Activated gamma-delta T cell treated with anti-CD3 and anti-CD28 coated beads, Interleukin-2, amount 50 U/mL, for 16 hours (primary cell): Measurements from ENCODE around the gene C1QB.
A peak's percentile ranks its signal among the peaks of the same experiment; 100 is the strongest.
"Not testable (repeated sequence)": the region's sequence is repeated elsewhere in the genome, so short reads cannot be mapped to it uniquely, and the experiment has no call there.

Experiments
- DNase-seq: peaks from one replicate; pipeline ENCODE4 v3.0.0-alpha.2; 2020; ENCODE audit warnings: low read depth

Gene C1QB

DNA sequence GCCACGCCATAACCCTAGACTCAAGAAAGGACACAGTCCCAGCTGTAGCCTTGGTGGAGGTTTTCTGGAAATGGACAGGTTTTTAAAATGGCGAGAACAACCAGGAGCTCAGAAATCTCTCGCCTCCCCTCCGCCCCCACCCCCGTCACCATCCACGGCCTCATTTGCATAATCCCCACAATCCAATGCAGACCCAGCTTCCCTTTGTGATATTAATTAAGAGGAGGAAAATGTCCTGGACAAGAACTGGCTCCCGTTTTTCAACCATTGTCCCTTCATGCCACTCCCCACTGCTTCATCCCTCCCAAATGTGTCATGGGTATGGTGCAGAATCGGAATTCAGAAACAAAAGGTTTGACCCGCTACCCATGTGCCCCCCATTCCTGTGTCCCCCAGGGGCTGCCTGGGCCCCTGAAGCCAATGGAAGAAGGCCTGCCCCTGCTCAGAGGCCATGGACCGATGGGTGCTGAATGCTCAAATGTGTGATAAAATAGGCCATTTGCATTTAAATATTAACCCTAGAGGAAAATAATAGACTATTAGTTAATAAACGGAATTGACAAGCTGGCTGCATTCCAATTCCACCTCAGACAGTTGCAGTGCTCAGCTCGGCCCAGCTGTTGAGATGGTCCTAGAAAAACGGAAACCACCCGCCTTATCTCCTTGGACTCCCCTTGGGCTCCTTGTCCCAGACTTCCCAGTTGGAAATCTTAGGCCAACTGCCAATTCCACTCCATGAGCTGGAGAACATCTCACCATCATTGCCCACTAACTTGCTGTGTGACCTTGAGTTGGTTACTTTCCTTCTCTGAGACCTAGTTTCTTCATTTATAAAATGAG, 46.9 kb downstream of the C1QB start:
- no peak for DNase-seq

GRCh38 chr1:22702296-22703085, 49.5 kb downstream of the C1QB start:
- DNase-seq, result no peak

DNA sequence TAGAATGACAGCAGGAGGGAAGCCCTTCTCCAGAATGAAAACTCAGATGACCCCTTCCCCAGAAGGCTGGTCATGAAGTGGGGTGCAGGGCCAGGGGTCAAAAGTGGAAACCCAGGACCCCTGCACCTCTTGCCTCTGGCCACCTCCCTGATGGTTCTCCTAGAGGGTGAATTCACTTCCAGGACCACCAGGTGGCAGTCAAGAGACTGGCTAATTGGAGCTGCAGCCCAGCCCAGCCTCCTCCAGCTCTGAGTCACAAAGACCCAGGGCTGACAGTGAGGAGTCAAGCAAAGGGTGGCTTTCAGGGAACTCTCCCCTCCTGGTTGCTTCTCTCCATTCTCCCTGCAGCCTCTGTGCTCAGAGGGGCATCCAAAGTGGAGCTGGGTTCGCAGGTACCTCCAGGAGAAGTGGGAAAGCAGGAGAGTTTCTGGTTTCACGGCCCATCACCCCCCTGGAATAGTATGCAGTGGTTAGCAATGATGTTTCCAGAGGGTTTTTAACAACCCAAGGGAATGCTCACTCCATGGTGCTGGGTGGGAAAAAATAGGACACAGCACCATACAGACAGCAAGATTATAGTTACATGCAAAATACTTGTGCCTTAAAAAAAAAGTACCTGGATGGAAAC, 51.5 kb downstream of the C1QB start:
- DNase-seq, result peak; percentile 65

DNA sequence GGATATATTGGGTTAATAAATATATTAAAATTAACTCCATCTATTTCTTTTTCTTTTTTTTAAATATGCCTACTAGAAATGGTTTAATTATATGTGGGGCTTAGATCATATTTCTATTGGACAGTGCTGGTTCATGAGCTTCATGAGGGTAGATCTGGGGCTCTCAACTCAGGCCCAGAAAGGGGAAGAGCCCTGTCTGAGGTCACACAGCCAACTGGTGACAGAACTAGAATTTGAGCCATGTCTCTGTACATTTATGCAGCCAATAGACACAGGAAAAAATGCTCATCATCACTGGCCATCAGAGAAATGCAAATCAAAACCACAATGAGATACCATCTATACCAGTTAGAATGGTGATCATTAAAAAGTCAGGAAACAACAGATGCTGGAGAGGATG, 52.5 kb downstream of the C1QB start:
- no peak for DNase-seq

GRCh38 chr1:22706100-22706499, 53.1 kb downstream of the C1QB start:
- DNase-seq, result not testable (repeated sequence)

GRCh38 chr1:22708777-22709176, 55.7 kb downstream of the C1QB start:
- no peak for DNase-seq

DNA sequence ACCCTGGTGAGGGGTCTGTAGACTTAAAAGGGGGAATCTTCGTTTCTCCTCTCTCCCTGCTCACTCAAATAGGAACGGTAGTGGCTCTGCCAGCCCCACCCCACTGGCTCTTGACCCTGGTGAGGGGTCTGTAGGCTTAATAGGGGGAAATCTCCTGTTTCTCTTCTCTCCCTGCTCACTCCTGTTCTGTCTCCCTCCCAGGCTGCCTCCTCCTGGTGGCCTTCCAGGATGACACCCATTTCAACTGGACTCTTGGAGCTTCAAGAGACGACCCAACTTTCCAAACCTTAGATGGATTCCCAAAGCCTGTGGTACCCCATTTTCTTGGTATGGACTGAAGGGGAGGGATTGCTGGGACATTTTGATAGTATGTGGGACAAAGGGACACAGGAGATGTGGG, 56.2 kb downstream of the C1QB start:
- no peak for DNase-seq

DNA sequence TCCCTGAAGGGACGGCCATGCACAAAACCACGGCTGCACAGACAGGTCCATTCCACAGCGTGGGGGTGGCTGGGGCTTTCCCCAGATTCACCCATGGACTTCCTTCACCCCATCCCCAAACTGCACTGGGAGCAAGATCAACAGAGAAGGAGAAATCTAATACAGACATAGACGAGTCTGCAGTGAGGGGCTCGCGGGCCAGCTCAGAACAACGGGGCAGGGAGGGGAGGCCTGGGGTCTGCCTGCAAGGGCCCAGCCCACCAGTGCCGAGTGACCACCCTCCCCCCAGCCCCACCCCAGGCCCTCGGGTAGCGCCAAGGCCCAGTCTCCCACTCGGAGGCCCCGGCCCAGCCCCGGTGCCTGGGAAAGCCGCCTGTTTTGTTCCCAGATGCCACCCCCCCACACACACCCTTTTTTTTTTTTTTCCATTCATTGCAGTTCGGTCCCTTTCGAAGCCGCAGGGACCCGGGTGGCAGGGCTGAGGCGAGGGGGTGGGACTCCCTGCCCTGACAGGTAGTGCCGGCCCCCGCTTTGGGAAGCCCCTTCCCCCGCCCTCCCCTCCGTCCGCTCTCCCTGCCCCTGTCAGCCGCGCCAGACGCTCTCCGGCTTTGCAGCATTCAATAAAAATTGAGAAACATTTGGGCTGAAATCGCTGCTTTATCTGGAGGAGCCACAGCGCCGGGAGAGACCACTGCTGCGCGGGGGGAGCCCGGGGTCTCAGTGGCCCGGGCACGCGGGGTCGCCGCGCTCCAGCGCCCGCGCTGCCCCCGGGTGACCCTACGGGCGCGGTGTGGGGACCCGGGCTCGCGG, 57.1 kb downstream of the C1QB start:
- no peak for DNase-seq

DNA sequence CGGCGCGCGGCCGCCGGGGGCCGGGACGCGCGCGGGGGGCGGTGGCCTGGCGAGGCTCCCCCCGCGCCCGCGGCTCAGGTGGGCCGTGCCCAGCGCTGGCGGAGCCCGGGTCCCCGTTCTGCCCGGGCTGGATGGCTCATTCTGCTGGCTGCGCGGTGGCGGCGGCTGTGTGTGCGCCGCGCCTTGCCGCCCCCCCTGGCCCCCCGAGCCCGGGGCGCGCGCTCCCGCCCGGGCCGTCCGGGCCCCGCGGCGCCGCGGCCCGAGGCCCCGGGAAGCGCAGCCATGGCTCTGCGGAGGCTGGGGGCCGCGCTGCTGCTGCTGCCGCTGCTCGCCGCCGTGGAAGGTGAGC, 57.6 kb downstream of the C1QB start, which contains the start of gene EPHB2:
Gene EPHB2, plus strand, starts transcription at position 139 of the 349 bp plus-strand sequence. Its CDS starts 144 bp downstream, at position 283.
- DNase-seq, result no peak

DNA sequence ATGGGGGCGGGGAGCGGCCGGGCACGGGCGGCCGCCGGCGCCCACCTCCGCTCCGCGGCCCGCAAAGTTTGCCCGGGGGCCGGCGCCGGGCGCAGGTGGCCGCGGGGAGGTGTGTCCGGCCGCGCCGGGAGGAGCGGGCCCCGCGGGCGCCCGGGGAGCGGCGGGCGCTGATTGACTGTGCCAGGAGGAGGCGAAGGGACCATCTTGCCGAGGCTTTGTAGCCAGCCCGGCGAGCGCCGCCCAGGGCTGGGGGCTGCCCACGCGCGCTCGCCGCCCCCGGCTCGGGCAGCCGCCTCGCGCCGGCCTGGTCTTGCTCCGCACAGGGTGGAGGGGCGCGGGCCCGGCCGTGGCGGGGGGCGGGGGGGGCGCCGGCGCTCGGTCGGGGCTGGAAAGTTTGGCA, 58.0 kb downstream of the C1QB start:
- no peak for DNase-seq
